Gastrocnemius medialis (tissue), 4 donors: Measurements from ENCODE around the gene CES2. TPM values are rescaled to one million over a fixed set of nuclear protein-coding genes. Genes with fewer than 3 reads are reported as not detected.

Experiments
- ATAC-seq, 2 donors: fragments of 150-250 bp; one replicate each; pipeline ENCODE4 v1.9.1; 2016
- DNase-seq, 2 donors: peaks; one replicate each; pipeline ENCODE4 v3.0.0-alpha.2; 2019
- H3K27ac ChIP-seq, 4 donors: fragments of 200-600 bp; sonication (generic); 1 replicate in 1 of 4; 2 replicates in 3 of 4; pipeline ENCODE4 v1.5.1; 2016 to 2018; ENCODE audit warnings: mild to moderate bottlenecking in 2 of 4, moderate library complexity in 1 of 4
- H3K27me3 ChIP-seq, 3 donors: fragments of 200-600 bp; sonication (generic) in 2 of 3; 1 replicate in 1 of 3; 2 replicates in 2 of 3; pipeline versions ENCODE4 v1.5.1 to v1.6.0; 2016 to 2019; ENCODE audit warnings: mild to moderate bottlenecking in 1 of 3, moderate library complexity in 1 of 3
- H3K36me3 ChIP-seq, 2 donors: fragments of 200-600 bp; sonication (generic) in 1 of 2; one replicate each; pipeline ENCODE4 v1.5.1; 2017 to 2018
- H3K4me1 ChIP-seq, 2 donors: fragments of 200-600 bp; sonication (generic) in 1 of 2; one replicate each; pipeline ENCODE4 v1.5.1; 2016 to 2017; ENCODE audit warnings: mild to moderate bottlenecking in 2 of 2
- H3K4me3 ChIP-seq, 4 donors: fragments of 200-600 bp; sonication (generic) in 3 of 4; 1 replicate in 1 of 4; 2 replicates in 3 of 4; pipeline ENCODE4 v1.5.1; 2016 to 2019; ENCODE audit warnings: mild to moderate bottlenecking in 2 of 4
- H3K9me3 ChIP-seq, 3 donors: fragments of 200-600 bp; sonication (generic) in 2 of 3; 1 replicate in 1 of 3; 2 replicates in 2 of 3; pipeline ENCODE4 v1.5.1; 2016 to 2019
- CTCF ChIP-seq, 5 experiments: fragments of 450-650 bp in 3 of 5; fragments of 200-600 bp in 2 of 5; sonication (generic) in 2 of 5; IDR thresholded peaks in 4 of 5; conservative IDR thresholded peaks in 1 of 5; 1 replicate in 4 of 5; 2 replicates in 1 of 5; pipeline ENCODE4 v1.5.1; 2016 to 2019; ENCODE audit warnings: antibody characterized with exemption in 5 of 5, mild to moderate bottlenecking in 3 of 5, moderate library complexity in 3 of 5
- POLR2A ChIP-seq, 2 donors: fragments of 450-650 bp; IDR thresholded peaks; one replicate each; pipeline ENCODE4 v1.6.1; 2017; ENCODE audit warnings: antibody characterized with exemption in 2 of 2, mild to moderate bottlenecking in 2 of 2, moderate library complexity in 2 of 2
- in situ Hi-C, 4 donors: fragments of 200-750 bp; cut with MboI; loops; one replicate each; pipeline versions ENCODE4 v1.15.0 to v1.8.0; 2017; ENCODE audit warnings: low sequenced_read_pairs in 4 of 4
- intact Hi-C: fragments of 100-400 bp; cut with DNase I; formaldehyde crosslinking; loops from one replicate; pipeline ENCODE4 v1.15.1; 2023; ENCODE audit warnings: low total_unique reads
- total RNA-seq, 4 donors: library from RNA; depleted of rRNA; stranded (reverse); fragments of >200 nt; gene quantifications; one replicate each; pipeline versions ENCODE4 v1.1.0 to v1.2.3, GENCODE V29; 2016

CES2 gene
- total RNA-seq, 4 donors from 2014 or later: 25.6 to 48.2 (median 37.7) TPM

- TF ChIP-seq CTCF (IDR thresholded peaks at IDR 0.05 in 4 of 5, conservative IDR thresholded peaks at IDR 0.05 in 1 of 5) (no peak), POLR2A (IDR thresholded peaks at IDR 0.05) (no peak)
- no peak for ATAC-seq
- Histone ChIP-seq H3K9me3 (no peaks in the 10 kb centered on the region), H3K36me3 (peaks cover 0 to 23% of the 10 kb centered on the region in 2 donors), H3K27ac (peak overlapping the region in 3 of 4 donors; percentile 47 to 50 (median 50)), H3K4me3 (no peak overlapping the region), H3K4me1 (peaks cover 0 to 10% of the 10 kb centered on the region in 2 donors), H3K27me3 (no peaks in the 10 kb centered on the region)
- in situ Hi-C loops (loop anchor here in 3 of 4 donors (5.0 to 10.0 kb wide), 2 partner anchors 179 to 182 kb away; partner anchors contain the start of genes FBXL8 (in 3 of the 3), TRADD (in 3 of the 3) and B3GNT9 (in 1 of the 3)), intact Hi-C loops (no loop called here)
- no peak for DNase-seq
Measured at GRCh38 chr16:66975302-66975893, 40.1 kb downstream of the CES2 start.

- Histone ChIP-seq H3K36me3 (peaks cover 0 to 16% of the 10 kb centered on the region in 2 donors), H3K4me3 (no peak overlapping the region), H3K9me3 (no peaks in the 10 kb centered on the region), H3K4me1 (peaks cover 0 to 10% of the 10 kb centered on the region in 2 donors), H3K27me3 (no peaks in the 10 kb centered on the region), H3K27ac (peak overlapping the region in 3 of 4 donors; percentile 47 to 50 (median 50))
- in situ Hi-C loops: loop anchor here in 3 of 4 donors (5.0 to 10.0 kb wide), 2 partner anchors 178 to 181 kb away; partner anchors contain the start of genes FBXL8 (in 3 of the 3), TRADD (in 3 of the 3) and B3GNT9 (in 1 of the 3)
- intact Hi-C loops: loop anchor here (1.0 to 2.0 kb wide), 4 partner anchors 38 to 209 kb away; no protein-coding TSS in a partner anchor
- DNase-seq (no peak), ATAC-seq (peak; percentile 13)
- no peak for TF ChIP-seq CTCF (IDR thresholded peaks at IDR 0.05 in 4 of 5, conservative IDR thresholded peaks at IDR 0.05 in 1 of 5)
- no peak for TF ChIP-seq POLR2A (IDR thresholded peaks at IDR 0.05)
Measured at GRCh38 chr16:66976746-66977145, 41.4 kb downstream of the CES2 start.

- DNase-seq (peak; percentile 81 to 88), ATAC-seq (peak; percentile 81 to 92)
- in situ Hi-C loops: loop anchor here in 3 of 4 donors (5.0 to 10.0 kb wide), 2 partner anchors 177 to 180 kb away; partner anchors contain the start of genes FBXL8 (in 3 of the 3), TRADD (in 3 of the 3) and B3GNT9 (in 1 of the 3)
- Histone ChIP-seq H3K27ac (peak overlapping the region in 3 of 4 donors; percentile 23 to 47 (median 36)), H3K27me3 (no peaks in the 10 kb centered on the region), H3K36me3 (peaks cover 0 to 11% of the 10 kb centered on the region in 2 donors), H3K9me3 (no peaks in the 10 kb centered on the region), H3K4me1 (peaks cover 0 to 10% of the 10 kb centered on the region in 2 donors), H3K4me3 (no peak overlapping the region)
- intact Hi-C loops: loop anchor here (1.0 to 2.0 kb wide), 4 partner anchors 37 to 208 kb away; no protein-coding TSS in a partner anchor
- TF ChIP-seq CTCF (IDR thresholded peaks at IDR 0.05 in 4 of 5, conservative IDR thresholded peaks at IDR 0.05 in 1 of 5) (peak; percentile 96 to 99 (median 98)), POLR2A (IDR thresholded peaks at IDR 0.05) (no peak)
Measured at GRCh38 chr16:66977341-66978113, 42.2 kb downstream of the CES2 start.

GRCh38 chr16:66979011-66979717, 43.8 kb downstream of the CES2 start:
- Histone ChIP-seq H3K4me3 (no peak overlapping the region), H3K36me3 (no peaks in the 10 kb centered on the region), H3K27me3 (no peaks in the 10 kb centered on the region), H3K27ac (peak overlapping the region in 1 of 4 donors; percentile 10), H3K9me3 (no peaks in the 10 kb centered on the region), H3K4me1 (peaks cover 0 to 10% of the 10 kb centered on the region in 2 donors)
- TF ChIP-seq POLR2A (IDR thresholded peaks at IDR 0.05) (no peak), CTCF (IDR thresholded peaks at IDR 0.05 in 4 of 5, conservative IDR thresholded peaks at IDR 0.05 in 1 of 5) (no peak)
- intact Hi-C loops: no loop called here
- peak in 1 of 2 donors; percentile 36 for DNase-seq
- no peak for ATAC-seq
- in situ Hi-C loops: loop anchor here in 3 of 4 donors (5.0 to 10.0 kb wide), 2 partner anchors 176 to 178 kb away; partner anchors contain the start of genes FBXL8 (in 3 of the 3), TRADD (in 3 of the 3) and B3GNT9 (in 1 of the 3)
